NK-92 treated with Interleukin-12 subunit alpha and Interleukin-12 subunit beta, amount 100 ng/mL, for 24 hours (cell line): ENCODE measurements around the gene FAM236A.
"Not testable (repeated sequence)": the region's sequence is repeated elsewhere in the genome, so short reads cannot be mapped to it uniquely, and the experiment has no call there.

Experiments used
- DNase-seq: peaks from one replicate; lab custom pipeline; 2025; lab: John Stamatoyannopoulos, UW

The FAM236A gene

DNA sequence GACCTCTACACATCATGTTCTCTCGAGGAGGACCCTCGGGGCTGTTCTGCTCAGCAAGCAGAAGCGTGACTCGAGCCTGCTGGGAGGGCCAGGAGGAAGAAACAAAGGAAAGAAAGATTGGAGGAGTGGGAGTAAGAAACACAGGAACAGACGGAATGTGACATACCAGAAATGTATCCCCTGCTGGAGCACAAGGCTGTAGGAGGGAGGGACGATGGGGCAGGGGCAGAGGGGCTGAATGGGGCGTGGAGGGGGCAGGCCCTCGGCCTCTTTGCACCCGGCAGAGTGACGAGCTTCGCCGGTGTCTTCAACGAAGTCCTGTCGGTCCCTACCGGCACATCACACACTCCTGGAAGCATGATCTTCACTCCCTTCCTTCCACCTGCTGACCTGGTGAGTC is at the start of gene FAM236A:
Gene FAM236A (plus strand): TSS at position 301 of the 400 bp plus-strand sequence. CDS start 57 bp downstream, at position 358.
- DNase-seq = not testable (repeated sequence)

DNA sequence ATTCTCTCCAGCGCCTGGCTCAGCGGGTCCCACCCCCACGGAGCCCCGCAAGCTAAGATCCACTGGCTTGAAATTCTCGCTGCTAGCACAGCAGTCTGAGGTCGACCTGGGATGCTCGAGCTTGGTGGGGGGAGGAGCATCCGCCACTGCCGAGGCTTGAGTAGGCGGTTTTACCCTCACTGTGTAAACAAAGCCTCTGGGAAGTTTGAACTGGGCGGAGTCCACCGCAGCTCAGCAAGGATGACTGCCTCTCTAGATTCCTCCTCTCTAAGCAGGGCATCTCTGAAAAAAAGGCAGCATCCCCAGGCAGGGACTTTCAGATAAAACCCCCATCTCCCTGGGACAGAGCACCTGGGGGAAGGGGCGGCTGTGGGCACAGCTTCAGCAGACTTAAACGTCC is 48.3 kb upstream of the FAM236A start:
- not testable (repeated sequence) for DNase-seq

DNA sequence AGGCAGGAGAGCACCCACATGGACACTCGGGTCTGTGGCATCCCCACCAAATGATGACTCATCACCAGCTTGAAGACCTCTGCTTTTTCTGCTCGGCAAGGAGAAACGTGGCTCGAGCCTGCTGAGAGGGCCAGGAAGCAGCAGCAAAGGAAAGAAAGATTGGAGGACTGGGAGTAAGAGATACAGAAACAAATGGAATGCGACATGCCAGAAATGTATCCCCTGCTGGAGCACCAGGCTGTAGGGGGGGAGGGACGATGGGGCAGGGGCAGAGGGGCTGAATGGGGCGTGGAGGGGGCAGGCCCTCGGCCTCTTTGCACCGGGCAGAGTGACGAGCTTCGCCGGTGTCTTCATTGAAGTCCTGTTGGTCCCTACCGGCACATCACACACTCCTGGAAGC is 25.7 kb upstream of the FAM236A start, which contains the start of gene FAM236C:
Gene FAM236C (plus strand): TSS at position 301 of the 400 bp plus-strand sequence. CDS start 100 bp downstream, outside the sequence.
- DNase-seq = not testable (repeated sequence)

DNA sequence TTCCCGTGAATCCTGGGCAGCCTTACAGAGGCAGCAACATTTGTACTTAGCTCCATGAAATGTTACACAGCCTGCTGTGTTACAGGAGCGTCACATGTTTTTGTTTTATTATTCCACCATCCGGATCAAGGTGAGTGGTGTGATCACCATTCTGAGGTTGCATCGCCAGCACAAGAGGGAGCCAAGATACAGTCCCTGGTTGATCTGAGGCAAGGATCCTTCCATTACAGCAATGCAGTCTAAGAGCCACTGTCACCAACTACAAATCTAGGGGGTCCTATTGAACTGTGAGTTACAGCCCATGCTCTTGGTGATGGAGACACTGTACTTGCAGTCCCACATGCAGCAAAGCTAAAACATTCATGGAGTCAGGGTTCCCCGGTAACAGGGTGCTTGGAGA is 21.9 kb upstream of the FAM236A start:
- not testable (repeated sequence) for DNase-seq

DNA sequence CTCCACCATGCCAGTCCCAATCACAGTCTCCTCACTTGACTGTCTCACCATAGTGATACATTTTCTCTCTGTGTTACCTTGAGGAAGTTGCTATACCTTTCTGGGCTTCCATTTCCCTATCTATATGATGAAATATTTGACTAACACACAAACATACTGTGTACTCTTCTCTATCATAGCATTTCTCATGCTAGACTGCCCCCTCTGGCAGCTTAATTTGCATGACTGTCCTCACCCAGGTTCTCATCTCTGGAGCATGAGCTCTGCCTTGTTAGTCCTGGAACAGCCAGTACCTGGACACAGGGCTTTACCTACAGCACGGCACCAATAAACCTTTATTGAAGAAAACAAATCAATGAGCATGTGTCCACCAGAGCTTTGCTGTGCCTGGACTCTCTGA is 5.7 kb upstream of the FAM236A start:
- not testable (repeated sequence) for DNase-seq

DNA sequence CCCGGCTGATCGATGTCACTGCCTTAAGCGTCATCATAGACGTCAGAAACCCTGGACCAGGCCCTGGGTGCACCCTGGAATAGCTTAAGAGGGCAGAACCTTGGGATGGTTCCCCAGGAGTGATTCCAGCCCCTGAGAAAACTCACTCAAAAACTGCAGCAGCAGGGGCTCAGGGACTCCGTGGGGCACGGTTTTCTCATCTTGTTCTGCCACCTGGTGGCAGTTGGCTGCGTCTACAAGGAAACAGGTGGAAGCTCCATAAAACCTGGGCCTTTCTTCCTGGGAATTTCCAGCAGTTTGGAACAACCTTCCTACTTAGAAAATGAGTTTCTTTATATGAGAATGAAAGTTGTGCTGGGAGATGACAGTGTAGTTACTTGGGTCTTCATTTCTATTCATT is 1.6 kb upstream of the FAM236A start:
- DNase-seq = not testable (repeated sequence)

DNA sequence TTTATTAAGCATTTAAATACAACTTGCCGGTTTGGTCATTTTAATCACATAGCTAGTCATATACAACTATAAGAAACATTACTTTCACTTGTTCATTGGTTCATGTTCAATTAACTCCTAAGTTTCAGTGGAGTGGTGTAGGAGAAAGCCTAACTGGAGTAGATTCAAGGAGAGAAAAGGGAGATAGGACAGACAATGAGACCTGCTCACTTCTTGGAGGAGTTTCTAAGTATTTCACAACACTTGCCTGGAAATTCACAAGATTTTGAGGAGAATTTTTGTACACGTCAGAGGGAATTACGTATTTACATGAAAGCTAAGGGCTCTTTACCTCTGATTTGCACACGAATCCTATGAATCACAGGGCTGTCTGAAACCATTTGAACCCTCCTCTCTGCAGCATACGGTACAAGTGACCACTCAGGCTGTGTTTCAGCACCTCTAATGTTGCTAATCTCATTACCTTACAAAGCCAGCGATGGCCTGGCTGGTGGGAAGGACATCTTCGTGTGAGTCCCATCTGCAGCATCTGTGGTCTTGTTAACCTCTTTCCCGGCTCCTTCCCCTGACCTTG is 1.0 kb upstream of the FAM236A start:
- not testable (repeated sequence) for DNase-seq

DNA sequence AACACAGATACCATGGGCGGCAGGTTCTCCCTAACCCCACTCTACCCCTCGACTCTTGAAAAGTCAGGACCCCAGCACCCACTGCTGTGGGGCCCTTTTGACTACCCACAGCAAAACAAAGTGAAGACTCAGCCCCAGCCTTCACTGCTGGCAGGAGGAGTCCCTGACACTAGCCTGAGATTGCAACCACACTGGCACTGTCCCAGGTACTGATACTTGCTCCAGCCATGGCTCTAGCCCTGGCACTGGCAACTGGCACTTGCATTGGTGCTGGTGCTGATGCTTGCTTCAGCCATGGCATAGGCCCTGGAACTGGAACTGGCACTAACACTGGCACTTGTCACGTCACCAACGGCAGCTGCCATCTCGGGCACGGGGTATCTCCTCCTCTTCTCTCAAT is 4.3 kb downstream of the FAM236A start:
- not testable (repeated sequence) for DNase-seq

DNA sequence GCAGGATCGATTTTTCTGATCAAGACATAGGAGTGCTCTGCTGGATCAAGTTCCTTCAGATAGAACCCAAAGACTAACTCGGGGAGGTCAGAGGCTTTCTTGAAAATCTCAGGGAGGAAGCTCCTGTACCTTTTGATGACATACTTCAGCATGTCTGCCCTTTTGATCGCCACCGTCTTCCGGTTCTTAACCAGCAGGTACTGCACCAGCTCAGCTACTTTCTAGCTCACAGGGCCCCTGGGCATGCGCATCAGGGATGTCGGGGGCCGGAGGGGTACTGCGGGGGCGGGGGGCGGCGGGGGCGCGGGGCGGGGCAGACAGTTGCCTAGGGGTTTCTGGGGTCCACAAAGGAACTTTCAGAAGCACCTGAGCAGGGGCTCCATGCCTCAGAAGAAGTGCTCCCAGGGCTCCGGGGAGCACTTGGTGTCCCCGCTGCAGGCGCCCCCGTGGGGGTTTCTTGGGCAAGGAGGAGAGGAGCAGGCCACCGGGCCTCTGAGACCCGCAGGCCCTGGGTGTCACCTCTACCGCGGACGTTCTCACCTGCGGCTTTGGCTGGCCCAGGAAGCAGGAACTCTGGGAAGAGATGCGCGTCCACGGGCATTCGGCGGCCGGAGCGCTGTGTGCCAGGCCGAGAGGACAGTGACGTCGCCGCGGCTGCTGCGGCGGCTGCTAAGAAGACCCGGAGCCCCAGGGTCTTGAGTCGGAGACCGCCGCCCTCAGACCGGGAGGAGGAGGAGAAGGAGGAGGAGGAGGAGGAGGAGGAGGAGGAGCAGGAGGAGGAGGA is 5.2 kb downstream of the FAM236A start:
- not testable (repeated sequence) for DNase-seq

DNA sequence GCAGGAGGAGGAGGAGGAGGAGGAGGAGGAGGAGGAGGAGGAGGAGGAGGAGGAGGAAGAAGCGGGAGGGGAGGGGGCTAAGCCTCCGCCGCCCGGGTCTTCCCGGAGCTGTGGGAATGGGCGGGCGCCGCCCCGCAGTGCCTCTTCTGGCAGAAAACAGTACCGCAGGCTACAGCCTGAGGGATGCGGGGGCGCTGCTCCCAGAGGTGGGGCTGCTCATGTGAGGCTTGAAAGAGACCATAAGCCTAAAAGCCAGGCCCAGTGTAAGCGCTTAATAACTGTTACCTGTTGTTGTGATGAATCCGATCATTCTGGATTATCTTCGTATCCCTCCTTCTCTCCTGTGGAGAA is 5.8 kb downstream of the FAM236A start, which contains the start of gene DMRTC1:
Gene DMRTC1 (minus strand): TSS at position 19 of the 351 bp plus-strand sequence. CDS start 68,143 bp downstream, outside the sequence.
- not testable (repeated sequence) for DNase-seq

DNA sequence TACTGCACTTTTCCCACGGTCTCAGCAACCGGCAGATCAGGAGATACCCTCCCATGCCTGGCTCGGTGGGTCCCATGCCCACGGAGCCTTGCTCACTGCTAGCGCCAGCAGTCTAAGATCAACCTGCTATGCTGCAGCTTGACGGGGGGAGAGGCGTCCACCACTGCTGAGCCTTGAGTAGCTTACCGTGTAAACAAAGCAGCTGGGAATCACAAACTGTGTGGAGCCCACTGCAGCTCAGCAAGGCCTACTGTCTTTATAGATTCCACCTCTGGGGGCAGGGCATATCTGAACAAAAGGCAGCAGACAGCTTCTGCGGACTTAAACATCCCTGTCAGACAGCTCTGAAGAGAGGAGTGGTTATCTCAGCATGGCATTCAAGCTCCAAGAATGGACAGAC is 22.0 kb downstream of the FAM236A start:
- not testable (repeated sequence) for DNase-seq

DNA sequence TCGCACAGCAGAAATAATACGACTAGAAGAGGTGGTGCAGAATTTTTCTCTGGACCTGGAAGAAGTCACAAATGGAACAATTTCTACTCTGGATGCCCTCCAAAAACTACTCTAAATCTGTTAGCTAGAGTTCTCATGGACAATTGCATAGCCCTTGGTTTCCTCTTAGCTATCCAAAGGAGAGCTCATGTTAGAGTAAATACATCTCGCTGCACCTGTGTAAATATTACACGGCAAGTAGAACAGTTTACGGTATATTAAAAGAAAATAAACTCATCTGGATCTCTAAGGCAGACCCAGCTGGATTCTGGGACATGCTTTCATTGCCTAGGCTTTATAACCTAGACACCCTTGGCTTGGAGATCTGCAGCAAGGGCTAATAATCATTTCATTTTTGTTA is 33.9 kb downstream of the FAM236A start:
- DNase-seq = not testable (repeated sequence)

DNA sequence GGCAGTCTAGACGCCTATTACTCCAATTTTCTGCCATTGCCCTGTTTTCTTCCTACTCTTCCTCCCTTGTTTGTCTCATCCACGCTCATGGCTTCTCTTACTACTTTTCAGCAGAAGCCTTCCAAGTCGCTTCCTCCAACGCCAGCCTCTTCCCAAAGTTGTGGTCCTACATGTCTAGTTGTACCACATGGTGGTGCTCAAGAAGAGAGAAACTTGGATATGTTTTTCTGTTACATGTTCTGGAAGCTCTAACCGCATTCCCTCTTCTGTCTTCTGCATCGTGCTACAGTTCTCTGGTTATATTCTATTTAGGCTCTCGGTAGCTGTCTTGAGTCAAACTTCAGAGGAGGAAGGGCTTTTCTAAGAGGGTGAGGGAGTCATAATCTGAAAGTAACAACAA is 36.9 kb downstream of the FAM236A start:
- not testable (repeated sequence) for DNase-seq

DNA sequence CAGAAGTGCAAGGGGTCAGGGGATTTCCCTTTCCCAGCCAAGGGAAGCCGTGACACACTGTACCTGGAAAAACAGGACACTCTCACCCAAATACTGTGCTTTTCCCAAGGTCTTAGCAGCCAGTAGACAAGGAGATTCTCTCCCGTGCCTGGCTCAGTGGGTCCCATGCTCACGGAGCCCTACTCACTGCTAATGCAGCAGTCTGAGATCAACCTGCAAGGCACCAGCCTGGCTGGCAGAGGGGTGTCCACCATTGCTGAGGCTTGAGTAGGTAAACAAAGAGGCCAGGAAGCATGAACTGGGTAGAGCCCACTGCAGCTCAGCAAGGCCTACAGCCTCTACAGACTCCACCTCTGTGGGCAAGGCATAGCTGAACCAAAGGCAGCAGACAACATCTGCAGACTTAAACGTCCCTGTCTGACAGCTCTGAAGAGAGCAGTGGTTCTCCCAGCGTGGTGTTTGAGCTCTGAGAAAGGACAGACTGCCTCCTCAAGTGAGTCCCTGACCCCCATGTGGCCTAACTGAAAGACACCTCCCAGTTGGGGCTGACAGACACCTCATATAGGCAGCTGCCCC is 43.0 kb downstream of the FAM236A start:
- DNase-seq = not testable (repeated sequence)
